ENCODE measurements around the gene FGFBP1. TPM values are rescaled to one million over a fixed set of nuclear protein-coding genes. Genes with fewer than 3 reads are reported as not detected.
"Not testable (repeated sequence)": the region's sequence is repeated elsewhere in the genome, so short reads cannot be mapped to it uniquely, and the experiment has no call there.

FGFBP1 gene
- total RNA-seq, 1 donor from 2014 or later = 1.2 TPM

GRCh38 chr4:15917297-15917696, 21.2 kb downstream of the FGFBP1 start:
- Histone ChIP-seq H3K4me1 (no peaks in the 10 kb centered on the region), H3K4me3 (no peak overlapping the region), H3K36me3 (no peaks in the 10 kb centered on the region), H3K9me3 (no peaks in the 10 kb centered on the region), H3K27ac (no peak overlapping the region), H3K27me3 (ENCODE audit: low read depth) (no peaks in the 10 kb centered on the region)
- DNase-seq (no peak), ATAC-seq (no peak)
- TF ChIP-seq CTCF (IDR thresholded peaks at IDR 0.05) = no peak
- intact Hi-C loops (cut with DNase I) = no loop called here

GRCh38 chr4:15916358-15916757, 22.2 kb downstream of the FGFBP1 start:
- ATAC-seq; H3K9me3 ChIP-seq; H3K36me3 ChIP-seq; H3K27ac ChIP-seq; intact Hi-C loops (cut with DNase I); DNase-seq; H3K4me3 ChIP-seq; H3K27me3 ChIP-seq (ENCODE audit: low read depth); H3K4me1 ChIP-seq: not testable (repeated sequence)

GRCh38 chr4:15914736-15915135, 23.8 kb downstream of the FGFBP1 start:
- Histone ChIP-seq H3K4me3 (no peak overlapping the region), H3K4me1 (no peaks in the 10 kb centered on the region), H3K36me3 (no peaks in the 10 kb centered on the region), H3K27me3 (ENCODE audit: low read depth) (no peaks in the 10 kb centered on the region), H3K9me3 (no peaks in the 10 kb centered on the region), H3K27ac (no peak overlapping the region)
- ATAC-seq (no peak), DNase-seq (no peak)
- intact Hi-C loops (cut with DNase I) = no loop called here
- TF ChIP-seq CTCF (IDR thresholded peaks at IDR 0.05) = no peak

- DNase-seq = no peak
- Histone ChIP-seq H3K36me3 (no peaks in the 10 kb centered on the region), H3K27me3 (ENCODE audit: low read depth) (no peaks in the 10 kb centered on the region), H3K4me3 (no peak overlapping the region), H3K4me1 (no peaks in the 10 kb centered on the region), H3K27ac (no peak overlapping the region), H3K9me3 (no peaks in the 10 kb centered on the region)
- no peak for ATAC-seq
- no peak for TF ChIP-seq CTCF (IDR thresholded peaks at IDR 0.05)
- intact Hi-C loops (cut with DNase I) = no loop called here
These were observed 24.2 kb downstream of the FGFBP1 start for GRCh38 chr4:15914291-15914690.

- no peaks in the 10 kb centered on the region for H3K27me3 ChIP-seq (ENCODE audit: low read depth)
- TF ChIP-seq CTCF (IDR thresholded peaks at IDR 0.05) = no peak
- H3K9me3 ChIP-seq = no peaks in the 10 kb centered on the region
- DNase-seq = no peak
- H3K4me1 ChIP-seq = no peaks in the 10 kb centered on the region
- H3K27ac ChIP-seq = no peak overlapping the region
- ATAC-seq = no peak
- intact Hi-C loops (cut with DNase I) = no loop called here
- H3K4me3 ChIP-seq = no peak overlapping the region
- no peaks in the 10 kb centered on the region for H3K36me3 ChIP-seq
These were observed 24.9 kb downstream of the FGFBP1 start for GRCh38 chr4:15913631-15913970.

- no peak for ATAC-seq
- no peaks in the 10 kb centered on the region for H3K27me3 ChIP-seq (ENCODE audit: low read depth)
- no peak for TF ChIP-seq CTCF (IDR thresholded peaks at IDR 0.05)
These were observed 25.4 kb downstream of the FGFBP1 start for GRCh38 chr4:15912961-15913630.

More at GRCh38 chr4:15912961-15913630, 25.4 kb downstream of the FGFBP1 start:
- H3K27ac ChIP-seq = no peak overlapping the region
- H3K9me3 ChIP-seq = no peaks in the 10 kb centered on the region
- H3K4me1 ChIP-seq = no peaks in the 10 kb centered on the region
- H3K4me3 ChIP-seq = no peak overlapping the region
- DNase-seq = no peak
- intact Hi-C loops (cut with DNase I) = no loop called here
- no peaks in the 10 kb centered on the region for H3K36me3 ChIP-seq

Measured in lower lobe of right lung (tissue), 2 donors.